Uterine smooth muscle cell (primary cell): ENCODE measurements around the gene GGT7. TPM values are rescaled to one million over a fixed set of nuclear protein-coding genes. Genes with fewer than 3 reads are reported as not detected.

Source experiments
- total RNA-seq: library from RNA; depleted of rRNA; stranded (reverse); fragments of >200 nt; gene quantifications from 2 replicates; pipeline ENCODE4 v1.2.3, GENCODE V29; 2014

Gene GGT7
- total RNA-seq, result 8.5 and 18.2 TPM in 2 replicates

GRCh38 chr20:34872622-34873224, at the start of gene GGT7:
GGT7 (minus strand) TSS chr20:34872856; CDS start chr20:34872815, 41 bp downstream.

GRCh38 chr20:34876406-34877282, 4.0 kb upstream of the GGT7 start, which contains the start of gene ACSS2:
ACSS2 (plus strand) TSS chr20:34876612; CDS start chr20:34876646, 34 bp downstream.

GRCh38 chr20:34825530-34826362, 46.9 kb downstream of the GGT7 start, which contains the start of gene NCOA6:
NCOA6 (minus strand) TSS chr20:34825651; CDS start chr20:34782355, 43,296 bp downstream.

Other genes starting within 250 kb of the GGT7 start
- gene PIGU, start 195.8 kb downstream of the GGT7 start, total RNA-seq, result 6.4 and 8.2 TPM in 2 replicates
- 1.3 and 1.4 TPM in 2 replicates for gene TP53INP2, start 168.5 kb downstream of the GGT7 start, total RNA-seq
- gene NCOA6, start 47.2 kb downstream of the GGT7 start, total RNA-seq, result 7.0 and 9.6 TPM in 2 replicates
- 66.3 and 69.7 TPM in 2 replicates for gene ACSS2, start 3.8 kb upstream of the GGT7 start, total RNA-seq
- 75.7 and 104 TPM in 2 replicates for gene GSS, start 83.0 kb upstream of the GGT7 start, total RNA-seq
- gene MYH7B, start 83.0 kb upstream of the GGT7 start, total RNA-seq, result under 0.01 and 0.33 TPM in 2 replicates
- gene TRPC4AP, start 220.0 kb upstream of the GGT7 start, total RNA-seq, result 77.4 and 78.1 TPM in 2 replicates